NCI-H345 treated with DMSO at 0.1 percent for 48 hours (cell line): ENCODE measurements around the gene PCBD1.
"Not testable (repeated sequence)": the region's sequence is repeated elsewhere in the genome, so short reads cannot be mapped to it uniquely, and the experiment has no call there.

Experiments
- DNase-seq: peaks from one replicate; lab custom pipeline; 2025; ENCODE audit not compliant: unreplicated experiment; lab: John Stamatoyannopoulos, UW

PCBD1 gene

DNA sequence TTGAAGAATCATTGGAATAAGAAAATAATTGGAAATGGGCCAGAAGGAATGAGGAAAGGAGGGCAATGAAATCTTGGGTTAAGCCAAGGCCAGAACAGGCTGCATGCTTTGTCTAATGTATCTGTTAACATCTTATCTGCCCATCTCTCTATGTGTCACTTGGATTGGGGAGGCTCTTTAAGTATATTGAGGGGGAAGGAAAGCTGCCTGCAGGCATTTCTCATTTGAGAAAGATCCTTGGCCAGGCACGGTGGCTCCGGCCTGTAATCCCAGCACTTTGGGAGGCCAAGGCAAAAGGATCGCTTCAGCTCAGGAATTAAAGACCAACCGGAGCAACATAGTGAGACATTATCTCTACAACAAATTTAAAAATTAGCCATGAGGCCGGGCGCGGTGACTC lies 14.3 kb downstream of the PCBD1 start:
- no peak for DNase-seq

DNA sequence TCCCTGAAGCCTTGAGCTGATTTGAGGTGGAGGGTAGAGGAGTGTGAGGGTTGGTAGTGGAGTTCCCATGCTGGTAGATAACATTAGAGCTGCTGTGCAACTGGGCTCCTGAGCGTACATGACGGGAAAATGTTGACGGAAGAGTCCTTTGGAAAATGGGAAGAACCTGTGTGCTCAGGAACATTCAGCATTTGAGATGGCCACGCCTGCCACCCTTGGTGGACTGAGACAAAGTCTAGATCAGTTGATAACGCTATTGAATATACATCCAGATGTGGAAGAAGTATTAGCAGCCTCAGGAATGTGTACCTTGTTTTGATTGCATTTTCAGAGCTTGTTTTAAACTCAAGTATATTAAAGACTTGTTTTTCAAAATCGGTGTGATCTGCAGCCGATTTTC lies 16.1 kb downstream of the PCBD1 start:
- DNase-seq: no peak

DNA sequence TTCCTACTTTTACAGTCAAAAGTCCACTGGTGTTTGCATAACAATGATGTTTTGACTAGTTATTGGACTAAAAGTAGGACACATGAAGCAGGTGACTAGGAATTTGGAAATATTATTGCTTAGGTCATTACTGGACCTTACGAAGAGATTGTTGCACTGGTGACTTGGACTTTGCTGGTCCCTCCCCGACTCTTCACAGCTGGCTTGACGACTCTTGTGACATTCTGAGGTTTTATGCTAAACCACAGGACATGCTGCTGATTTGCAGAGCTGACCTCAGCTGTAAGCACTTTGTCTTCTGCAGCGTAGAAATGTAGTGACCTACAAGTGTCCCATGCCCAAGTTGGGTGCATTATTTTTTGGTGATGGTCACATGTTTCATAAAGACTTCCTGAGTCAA lies 21.9 kb downstream of the PCBD1 start:
- DNase-seq: no peak

GRCh38 chr10:70864935-70865334 lies 23.4 kb downstream of the PCBD1 start:
- no peak for DNase-seq

DNA sequence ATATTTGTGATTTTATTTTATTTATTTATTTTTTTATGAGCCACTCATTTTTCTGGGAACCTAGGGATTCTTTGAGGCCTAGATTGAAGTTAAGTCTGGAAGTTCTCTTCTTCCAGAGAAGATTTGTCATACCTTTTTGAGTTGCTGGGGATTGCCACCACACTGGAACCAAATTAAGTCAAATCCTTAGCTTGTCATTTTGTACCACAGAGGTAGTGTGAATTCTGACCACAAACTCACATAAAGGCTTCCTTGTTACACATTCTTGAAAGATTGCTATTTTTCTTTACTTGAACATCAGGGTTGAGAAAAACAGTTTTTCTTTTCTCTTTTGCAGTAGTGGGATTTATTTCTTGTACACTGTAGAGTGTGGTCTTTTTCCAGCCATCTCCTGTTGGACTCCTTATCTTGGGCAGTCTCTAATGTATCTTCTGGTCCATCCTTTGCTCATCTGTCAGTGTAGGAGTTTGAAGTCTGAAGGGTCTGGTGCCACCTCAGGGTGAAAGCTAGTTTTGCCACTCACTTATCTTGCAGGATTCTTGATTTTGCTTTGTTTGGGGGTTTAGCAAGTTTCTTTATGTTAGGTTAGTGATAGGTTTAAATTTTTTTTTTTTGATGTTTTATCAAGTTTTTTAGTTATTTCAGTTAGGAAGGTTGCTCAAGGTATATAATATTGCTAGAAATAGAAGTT lies 24.8 kb downstream of the PCBD1 start:
- DNase-seq: no peak

DNA sequence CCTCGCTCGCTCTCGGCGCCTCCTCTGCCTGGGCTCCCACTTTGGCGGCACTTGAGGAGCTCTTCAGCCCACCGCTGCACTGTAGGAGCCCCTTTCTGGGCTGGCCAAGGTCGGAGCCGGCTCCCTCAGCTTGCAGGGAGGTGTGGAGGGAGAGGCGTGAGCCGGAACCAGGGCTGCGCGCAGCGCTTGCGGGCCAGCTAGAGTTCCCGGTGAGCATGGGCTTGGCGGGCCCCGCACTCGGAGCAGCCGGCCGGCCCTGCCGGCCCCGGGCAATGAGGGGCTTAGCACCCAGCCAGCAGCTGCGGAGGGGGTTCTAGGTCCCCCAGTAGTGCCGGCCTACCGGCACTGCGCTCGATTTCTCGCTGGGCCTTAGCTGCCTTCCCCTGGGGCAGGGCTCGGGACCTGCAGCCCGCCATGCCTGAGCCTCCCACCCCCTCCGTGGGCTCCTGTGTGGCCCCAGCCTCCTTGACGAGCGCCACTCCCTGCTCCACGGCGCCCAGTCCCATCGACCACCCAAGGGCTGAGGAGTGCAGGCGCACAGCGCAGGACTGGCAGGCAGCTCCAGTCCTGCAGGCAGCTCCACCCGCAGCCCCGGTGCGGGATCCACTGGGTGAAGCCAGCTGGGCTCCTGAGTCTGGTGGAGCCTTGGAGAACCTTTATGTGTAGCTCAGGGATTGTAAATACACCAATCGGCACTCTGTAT lies 26.7 kb downstream of the PCBD1 start:
- DNase-seq: not testable (repeated sequence)

- no peak for DNase-seq
Measured at GRCh38 chr10:70858759-70859158, 29.6 kb downstream of the PCBD1 start.

- no peak for DNase-seq
Measured at GRCh38 chr10:70856454-70856853, 31.9 kb downstream of the PCBD1 start.

DNA sequence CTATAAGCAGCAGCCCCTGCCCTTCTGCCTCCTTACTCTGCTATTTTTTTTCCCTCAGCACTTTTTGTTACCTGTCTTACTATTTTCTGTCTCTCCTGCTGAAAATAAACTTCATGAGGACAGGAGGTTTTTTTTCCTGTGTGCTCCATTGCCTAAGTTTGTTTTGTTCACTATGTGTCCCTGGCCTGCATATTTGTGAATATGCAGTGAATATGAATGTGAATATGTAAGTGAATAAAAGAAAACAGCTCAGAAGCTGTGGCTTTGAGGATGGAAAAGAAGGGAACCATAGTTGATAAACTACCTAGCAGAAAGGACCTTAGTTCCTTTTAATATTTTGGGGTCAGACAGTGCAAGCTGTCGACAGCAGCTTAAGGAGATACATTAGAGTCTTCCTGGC lies 34.9 kb downstream of the PCBD1 start:
- DNase-seq: no peak

GRCh38 chr10:70853038-70853437 lies 35.3 kb downstream of the PCBD1 start:
- DNase-seq: no peak

GRCh38 chr10:70851597-70852475 lies 36.5 kb downstream of the PCBD1 start:
- DNase-seq: no peak

GRCh38 chr10:70850097-70850496 lies 38.3 kb downstream of the PCBD1 start:
- no peak for DNase-seq

GRCh38 chr10:70849582-70850016 lies 38.8 kb downstream of the PCBD1 start:
- DNase-seq: no peak

DNA sequence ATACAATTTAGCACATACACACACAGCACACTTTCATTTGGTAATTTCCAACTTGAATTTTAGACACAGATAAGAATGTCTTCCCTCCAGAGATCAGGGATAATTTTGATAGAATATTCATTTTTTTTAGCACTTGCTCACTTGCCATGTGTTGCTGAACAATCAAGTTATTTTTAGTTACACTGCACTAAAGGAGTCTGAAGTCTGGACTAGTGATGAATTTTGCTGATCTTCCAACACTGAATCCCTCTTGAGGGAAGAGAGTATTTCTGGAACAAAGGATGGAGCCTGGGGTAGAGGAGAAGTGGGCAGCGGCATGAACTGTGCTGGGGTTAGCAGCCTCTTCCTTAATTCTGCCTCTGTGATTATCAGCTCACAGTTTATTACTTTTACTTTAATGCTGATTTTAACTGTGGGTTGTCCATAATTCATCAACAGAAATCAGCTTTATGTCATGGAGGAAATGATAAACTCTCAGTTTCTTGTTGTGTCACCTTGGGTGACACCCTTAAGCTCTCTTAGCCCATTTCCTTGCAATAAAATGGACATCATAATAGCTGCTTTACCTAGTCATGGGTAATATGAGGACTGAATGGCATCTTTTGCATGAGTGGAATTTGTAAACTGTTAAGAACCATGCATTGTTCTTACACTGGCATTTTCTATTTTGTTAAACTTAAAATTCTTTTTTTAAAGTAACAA lies 40.6 kb downstream of the PCBD1 start:
- no peak for DNase-seq

DNA sequence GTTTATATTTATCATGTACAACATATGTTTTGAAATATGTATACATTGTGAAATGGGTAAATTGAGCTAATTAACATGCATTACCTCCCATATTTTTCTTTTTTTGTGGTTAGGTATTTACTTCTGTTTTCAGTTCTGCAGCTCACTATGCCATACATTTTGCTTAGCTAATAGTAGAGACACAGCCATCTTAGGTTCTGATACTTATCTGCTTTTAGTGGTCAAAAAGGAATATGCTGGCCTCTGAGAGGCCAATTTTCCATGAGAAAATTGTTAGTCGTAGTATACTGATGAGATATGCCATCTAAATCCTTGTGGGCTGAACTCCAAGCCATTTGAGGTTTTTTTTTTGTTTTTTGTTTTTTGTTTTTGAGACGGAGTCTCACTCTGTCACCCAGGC lies 41.6 kb downstream of the PCBD1 start:
- DNase-seq: no peak

DNA sequence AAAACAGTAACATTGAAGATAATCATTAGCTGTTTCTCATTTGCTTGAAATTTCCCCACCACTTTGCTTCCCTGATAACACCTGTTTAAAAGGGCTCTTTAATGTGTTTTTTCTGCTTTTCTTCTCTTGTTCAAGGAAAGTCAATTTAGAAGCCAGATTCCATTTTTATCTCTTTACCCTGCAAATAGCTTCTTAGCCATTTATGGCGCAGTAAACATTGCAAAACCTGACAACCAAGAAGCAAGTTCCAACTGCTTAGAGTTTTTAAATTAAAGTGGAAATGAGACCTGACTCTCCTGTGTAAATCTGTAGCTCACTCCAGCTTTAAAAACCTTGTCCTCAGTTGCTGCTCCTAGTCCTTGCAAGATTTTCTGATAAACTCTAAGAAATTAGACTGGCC lies 42.5 kb downstream of the PCBD1 start:
- no peak for DNase-seq

DNA sequence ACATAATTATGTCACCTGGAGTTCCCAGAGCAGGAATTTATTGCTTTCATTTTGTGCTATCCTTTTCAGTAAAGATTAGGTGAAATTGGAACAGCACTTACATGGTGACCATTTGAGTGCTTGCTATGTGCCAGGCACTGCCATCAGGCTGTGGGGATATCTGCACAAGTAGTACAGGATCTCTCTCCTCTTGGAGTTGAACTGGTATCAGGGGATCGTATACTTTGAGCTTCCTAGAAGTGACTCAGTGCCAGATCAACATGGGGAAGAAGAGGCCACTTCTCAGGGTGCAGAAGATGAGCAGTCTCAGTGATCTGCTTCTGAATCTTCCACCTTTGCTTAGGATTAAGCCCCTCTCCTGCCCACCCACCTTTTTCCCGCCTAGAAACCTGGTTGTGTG lies 43.1 kb downstream of the PCBD1 start:
- no peak for DNase-seq

DNA sequence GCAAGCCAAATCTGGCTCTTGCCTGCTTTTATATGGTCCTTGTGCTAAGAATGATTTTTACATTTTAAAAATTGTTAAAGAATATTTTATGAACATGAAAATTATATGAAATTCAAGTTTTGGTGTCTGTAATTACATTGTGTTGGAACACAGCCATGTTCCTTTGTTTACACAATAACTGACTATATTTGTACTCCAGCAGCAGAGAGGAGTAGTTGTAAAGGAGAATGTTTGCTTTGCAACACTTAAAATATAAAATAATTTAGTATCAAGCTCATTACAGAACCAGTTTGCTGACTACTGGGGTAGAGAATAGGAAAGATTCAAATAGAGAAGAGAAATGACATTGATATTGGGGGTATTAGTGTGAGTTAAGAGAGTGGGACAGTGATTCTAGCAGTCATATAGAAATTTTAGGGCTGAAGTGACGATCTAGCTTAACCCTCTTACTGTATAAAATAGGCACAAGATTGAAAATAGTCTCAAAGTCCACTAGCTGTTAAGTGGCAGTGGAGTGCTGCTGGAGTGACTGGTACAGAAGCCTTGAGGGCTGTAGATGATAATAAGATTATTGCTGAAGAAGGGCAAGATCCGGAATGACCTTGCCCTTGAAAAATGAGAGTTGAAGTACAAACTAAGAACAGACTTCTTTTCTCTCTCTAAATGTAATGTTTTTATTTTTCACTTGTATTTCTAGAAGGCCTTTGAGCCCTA lies 44.4 kb downstream of the PCBD1 start:
- DNase-seq: no peak

- no peak for DNase-seq
Measured at GRCh38 chr10:70843333-70843732, 45.0 kb downstream of the PCBD1 start.

- no peak for DNase-seq
Measured at GRCh38 chr10:70840836-70841235, 47.5 kb downstream of the PCBD1 start.
